ENCODE data around the gene SMOC2.

SMOC2 gene

DNA sequence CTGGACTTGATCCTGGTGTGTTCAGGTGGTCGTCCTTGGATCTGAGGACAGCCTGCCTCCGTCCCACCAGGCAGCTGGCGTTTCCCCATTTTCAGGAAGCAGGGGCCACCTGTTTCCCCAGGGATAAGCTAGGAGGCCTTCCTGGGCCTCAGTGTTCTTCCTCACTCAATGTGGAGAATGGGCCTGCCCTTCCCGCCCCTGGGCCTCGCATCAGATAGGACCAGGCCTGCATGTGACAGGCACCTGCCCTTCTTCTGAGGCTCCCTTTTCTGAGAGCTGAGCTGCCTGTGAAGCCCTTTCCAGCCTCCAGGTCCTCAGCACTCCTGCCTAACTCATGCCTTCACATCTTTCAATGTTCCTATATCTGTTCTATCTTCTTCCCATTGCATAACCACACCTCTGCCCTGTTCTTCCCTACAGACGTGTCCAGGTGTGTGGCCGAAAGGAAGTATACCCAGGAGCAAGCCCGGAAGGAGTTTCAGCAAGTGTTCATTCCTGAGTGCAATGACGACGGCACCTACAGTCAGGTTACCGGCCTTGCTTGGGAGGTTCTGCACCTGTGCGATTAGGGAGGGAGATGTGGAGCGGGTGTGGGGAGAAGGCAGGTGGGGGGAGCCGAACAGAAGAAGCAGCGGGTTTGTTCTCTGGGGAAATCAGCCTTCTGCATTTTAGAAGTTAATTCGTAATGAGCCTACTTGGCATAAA is 85.1 kb downstream of the SMOC2 start:
- Histone ChIP-seq H3K9me3 (ENCODE audit: low read length) (no peaks in the 10 kb centered on the region), H3K27ac (ENCODE audit: low read depth, low read length) (no peak overlapping the region), H3K4me3 (ENCODE audit: low read depth in 1 of 2, low read length in 2 of 2) (no peak overlapping the region), H3K36me3 (ENCODE audit: insufficient read depth, low read length) (no peaks in the 10 kb centered on the region), H3K4me1 (ENCODE audit: insufficient read depth, low read length) (peaks cover 14% of the 10 kb centered on the region), H3K27me3 (ENCODE audit: control insufficient read depth in 1 of 2, insufficient read depth in 2 of 2, low read length in 2 of 2) (no peaks in the 10 kb centered on the region), H3K9ac (ENCODE audit: low read length) (no peak overlapping the region)

GRCh38 chr6:168526841-168527281 is 85.9 kb downstream of the SMOC2 start:
- Histone ChIP-seq H3K4me1 (ENCODE audit: insufficient read depth, low read length) (peaks cover 14% of the 10 kb centered on the region), H3K27ac (ENCODE audit: low read depth, low read length) (no peak overlapping the region), H3K9me3 (ENCODE audit: low read length) (no peaks in the 10 kb centered on the region), H3K4me3 (ENCODE audit: low read depth in 1 of 2, low read length in 2 of 2) (peak overlapping the region in 1 of 2 donors; percentile 1), H3K9ac (ENCODE audit: low read length) (no peak overlapping the region), H3K27me3 (ENCODE audit: control insufficient read depth in 1 of 2, insufficient read depth in 2 of 2, low read length in 2 of 2) (no peaks in the 10 kb centered on the region), H3K36me3 (ENCODE audit: insufficient read depth, low read length) (no peaks in the 10 kb centered on the region)

GRCh38 chr6:168527451-168528210 is 86.6 kb downstream of the SMOC2 start:
- Histone ChIP-seq H3K27me3 (ENCODE audit: control insufficient read depth in 1 of 2, insufficient read depth in 2 of 2, low read length in 2 of 2) (no peaks in the 10 kb centered on the region), H3K36me3 (ENCODE audit: insufficient read depth, low read length) (no peaks in the 10 kb centered on the region), H3K4me3 (ENCODE audit: low read depth in 1 of 2, low read length in 2 of 2) (no peak overlapping the region), H3K27ac (ENCODE audit: low read depth, low read length) (peak overlapping the region; percentile 49), H3K9ac (ENCODE audit: low read length) (no peak overlapping the region), H3K4me1 (ENCODE audit: insufficient read depth, low read length) (peaks cover 14% of the 10 kb centered on the region), H3K9me3 (ENCODE audit: low read length) (no peaks in the 10 kb centered on the region)

DNA sequence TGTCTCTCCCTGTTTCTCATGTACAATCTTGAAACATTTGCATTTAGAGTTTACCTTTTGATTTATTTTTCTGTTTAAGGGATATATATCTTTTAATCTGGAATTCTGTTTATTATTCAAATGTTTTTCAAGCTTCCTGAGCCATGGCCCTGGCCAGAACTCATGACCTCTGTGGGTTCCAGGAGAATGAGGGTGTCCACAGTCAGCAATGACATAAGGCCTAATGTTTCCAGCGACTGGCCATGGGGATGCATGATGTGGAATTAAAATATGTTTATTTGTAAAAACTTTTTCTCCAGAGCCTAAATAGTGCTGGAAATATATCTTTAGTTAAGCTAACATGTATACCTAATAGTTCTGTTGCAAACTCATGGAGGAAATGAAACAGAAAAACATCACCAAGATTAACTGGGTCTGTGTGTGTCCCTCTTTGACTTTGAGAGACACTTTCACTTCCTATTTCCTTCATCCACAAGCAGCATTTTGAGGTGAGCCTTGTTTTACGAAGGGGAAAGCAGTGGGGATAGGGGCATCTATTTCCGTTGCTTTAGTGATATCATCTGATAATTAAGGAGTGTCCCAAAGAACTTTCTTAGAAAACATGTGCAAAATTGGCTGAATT is 87.6 kb downstream of the SMOC2 start:
- Histone ChIP-seq H3K4me1 (ENCODE audit: insufficient read depth, low read length) (peaks cover 14% of the 10 kb centered on the region), H3K9ac (ENCODE audit: low read length) (no peak overlapping the region), H3K9me3 (ENCODE audit: low read length) (no peaks in the 10 kb centered on the region), H3K27ac (ENCODE audit: low read depth, low read length) (no peak overlapping the region), H3K36me3 (ENCODE audit: insufficient read depth, low read length) (no peaks in the 10 kb centered on the region), H3K27me3 (ENCODE audit: control insufficient read depth in 1 of 2, insufficient read depth in 2 of 2, low read length in 2 of 2) (no peaks in the 10 kb centered on the region), H3K4me3 (ENCODE audit: low read depth in 1 of 2, low read length in 2 of 2) (no peak overlapping the region)

GRCh38 chr6:168529214-168529613 is 88.2 kb downstream of the SMOC2 start:
- no peak overlapping the region for H3K4me3 ChIP-seq (ENCODE audit: low read depth in 1 of 2, low read length in 2 of 2)
- no peak overlapping the region for H3K9ac ChIP-seq (ENCODE audit: low read length)
- no peaks in the 10 kb centered on the region for H3K9me3 ChIP-seq (ENCODE audit: low read length)
- no peak overlapping the region for H3K27ac ChIP-seq (ENCODE audit: low read depth, low read length)
- H3K27me3 ChIP-seq (ENCODE audit: control insufficient read depth in 1 of 2, insufficient read depth in 2 of 2, low read length in 2 of 2), result no peaks in the 10 kb centered on the region
- no peaks in the 10 kb centered on the region for H3K36me3 ChIP-seq (ENCODE audit: insufficient read depth, low read length)
- peaks cover 14% of the 10 kb centered on the region for H3K4me1 ChIP-seq (ENCODE audit: insufficient read depth, low read length)

DNA sequence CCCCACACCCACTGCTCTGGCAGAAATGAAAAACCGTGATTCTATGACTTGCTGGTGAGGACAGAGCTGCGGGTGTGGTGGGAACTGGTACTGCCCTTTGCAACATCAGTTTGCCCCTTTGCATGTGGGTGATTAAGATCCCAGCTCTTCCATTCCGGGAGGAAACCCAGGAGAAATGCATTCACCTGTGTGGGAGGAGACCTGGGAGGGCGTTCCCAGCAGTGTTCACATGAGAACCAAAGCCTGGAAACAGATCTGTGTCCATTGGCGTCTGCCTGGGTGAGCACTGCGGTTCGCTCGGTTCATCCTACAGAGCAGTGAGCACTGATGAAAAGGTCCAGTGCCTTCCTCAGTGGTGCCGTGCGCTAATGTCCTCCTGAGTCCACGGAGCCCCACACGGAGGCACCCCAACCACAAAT is 89.7 kb downstream of the SMOC2 start:
- no peaks in the 10 kb centered on the region for H3K9me3 ChIP-seq (ENCODE audit: low read length)
- H3K4me3 ChIP-seq (ENCODE audit: low read depth in 1 of 2, low read length in 2 of 2), result no peak overlapping the region
- H3K27ac ChIP-seq (ENCODE audit: low read depth, low read length), result no peak overlapping the region
- no peak overlapping the region for H3K9ac ChIP-seq (ENCODE audit: low read length)
- H3K4me1 ChIP-seq (ENCODE audit: insufficient read depth, low read length), result peaks cover 14% of the 10 kb centered on the region
- H3K27me3 ChIP-seq (ENCODE audit: control insufficient read depth in 1 of 2, insufficient read depth in 2 of 2, low read length in 2 of 2), result no peaks in the 10 kb centered on the region
- no peaks in the 10 kb centered on the region for H3K36me3 ChIP-seq (ENCODE audit: insufficient read depth, low read length)

- Histone ChIP-seq H3K27me3 (ENCODE audit: control insufficient read depth in 1 of 2, insufficient read depth in 2 of 2, low read length in 2 of 2) (no peaks in the 10 kb centered on the region), H3K4me1 (ENCODE audit: insufficient read depth, low read length) (peaks cover 7% of the 10 kb centered on the region), H3K27ac (ENCODE audit: low read depth, low read length) (no peak overlapping the region), H3K9me3 (ENCODE audit: low read length) (no peaks in the 10 kb centered on the region), H3K4me3 (ENCODE audit: low read depth in 1 of 2, low read length in 2 of 2) (no peak overlapping the region), H3K9ac (ENCODE audit: low read length) (no peak overlapping the region), H3K36me3 (ENCODE audit: insufficient read depth, low read length) (no peaks in the 10 kb centered on the region)
Measured at GRCh38 chr6:168532070-168532469, 91.1 kb downstream of the SMOC2 start.

- Histone ChIP-seq H3K27me3 (ENCODE audit: control insufficient read depth in 1 of 2, insufficient read depth in 2 of 2, low read length in 2 of 2) (no peaks in the 10 kb centered on the region), H3K4me1 (ENCODE audit: insufficient read depth, low read length) (no peaks in the 10 kb centered on the region), H3K4me3 (ENCODE audit: low read depth in 1 of 2, low read length in 2 of 2) (no peak overlapping the region), H3K27ac (ENCODE audit: low read depth, low read length) (no peak overlapping the region), H3K9me3 (ENCODE audit: low read length) (no peaks in the 10 kb centered on the region), H3K36me3 (ENCODE audit: insufficient read depth, low read length) (no peaks in the 10 kb centered on the region), H3K9ac (ENCODE audit: low read length) (no peak overlapping the region)
Measured at GRCh38 chr6:168533414-168533813, 92.4 kb downstream of the SMOC2 start.

DNA sequence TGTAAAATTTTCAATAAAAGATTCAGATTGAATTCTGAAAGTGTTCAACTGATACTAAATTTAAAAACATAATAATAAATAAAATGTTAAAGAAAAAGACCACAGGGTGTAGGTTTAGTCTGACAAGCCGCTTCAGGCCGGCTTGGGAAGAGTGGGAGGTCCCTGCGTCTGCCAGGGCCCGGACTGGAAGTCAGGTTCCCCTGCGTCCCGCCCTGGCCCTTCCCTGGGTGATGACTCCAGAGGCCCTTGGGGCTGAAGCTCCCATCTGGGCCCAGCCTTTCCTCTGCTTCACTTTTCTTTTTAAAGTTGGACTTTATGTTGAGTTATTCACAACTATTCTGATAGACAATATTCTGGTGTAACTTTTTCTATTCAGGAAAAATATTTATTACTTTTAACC is 93.3 kb downstream of the SMOC2 start:
- no peaks in the 10 kb centered on the region for H3K9me3 ChIP-seq (ENCODE audit: low read length)
- H3K4me1 ChIP-seq (ENCODE audit: insufficient read depth, low read length), result no peaks in the 10 kb centered on the region
- no peaks in the 10 kb centered on the region for H3K36me3 ChIP-seq (ENCODE audit: insufficient read depth, low read length)
- H3K4me3 ChIP-seq (ENCODE audit: low read depth in 1 of 2, low read length in 2 of 2), result no peak overlapping the region
- H3K27ac ChIP-seq (ENCODE audit: low read depth, low read length), result no peak overlapping the region
- H3K9ac ChIP-seq (ENCODE audit: low read length), result no peak overlapping the region
- H3K27me3 ChIP-seq (ENCODE audit: control insufficient read depth in 1 of 2, insufficient read depth in 2 of 2, low read length in 2 of 2), result no peaks in the 10 kb centered on the region

DNA sequence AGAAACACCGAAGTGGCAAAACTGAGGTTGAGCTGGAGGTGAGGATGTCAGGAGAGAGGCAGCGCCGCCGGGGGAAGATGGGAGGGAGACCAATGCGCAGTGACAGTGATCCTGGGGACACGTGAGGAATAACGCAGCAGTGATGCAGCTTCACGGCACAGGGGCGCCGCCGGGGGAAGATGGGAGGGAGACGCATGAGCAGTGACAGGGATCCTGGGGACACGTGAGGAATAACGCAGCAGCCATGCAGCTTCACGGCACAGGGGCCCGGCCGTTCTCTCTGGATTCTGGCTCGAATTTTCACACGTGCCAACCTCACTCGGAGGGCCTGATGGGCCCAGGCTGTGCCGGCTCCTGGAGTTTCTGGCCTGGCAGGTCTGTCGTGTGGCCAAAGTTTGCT is 94.7 kb downstream of the SMOC2 start:
- no peak overlapping the region for H3K27ac ChIP-seq (ENCODE audit: low read depth, low read length)
- no peaks in the 10 kb centered on the region for H3K9me3 ChIP-seq (ENCODE audit: low read length)
- H3K36me3 ChIP-seq (ENCODE audit: insufficient read depth, low read length), result no peaks in the 10 kb centered on the region
- no peak overlapping the region for H3K4me3 ChIP-seq (ENCODE audit: low read depth in 1 of 2, low read length in 2 of 2)
- H3K4me1 ChIP-seq (ENCODE audit: insufficient read depth, low read length), result no peaks in the 10 kb centered on the region
- H3K27me3 ChIP-seq (ENCODE audit: control insufficient read depth in 1 of 2, insufficient read depth in 2 of 2, low read length in 2 of 2), result no peaks in the 10 kb centered on the region
- H3K9ac ChIP-seq (ENCODE audit: low read length), result no peak overlapping the region

DNA sequence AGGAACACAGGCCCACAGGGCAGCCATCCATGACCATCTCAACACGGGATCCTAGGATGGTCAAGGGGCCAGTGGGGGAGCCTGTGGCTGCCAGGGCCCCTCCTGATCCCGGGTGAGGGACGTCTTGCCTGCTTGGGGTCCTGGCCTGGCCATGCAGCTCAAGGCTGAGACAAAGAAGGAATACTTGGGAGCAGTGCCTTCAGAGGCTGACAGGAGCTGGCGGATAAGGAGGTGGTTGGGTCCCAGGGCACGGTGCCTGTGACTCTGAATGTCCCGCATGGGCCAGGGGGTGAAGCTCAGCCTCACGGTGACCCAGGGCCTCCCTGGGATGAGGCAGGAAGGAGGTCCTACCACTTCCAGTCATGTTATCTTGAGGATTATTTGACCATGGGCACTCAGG is 95.2 kb downstream of the SMOC2 start:
- no peaks in the 10 kb centered on the region for H3K9me3 ChIP-seq (ENCODE audit: low read length)
- no peaks in the 10 kb centered on the region for H3K36me3 ChIP-seq (ENCODE audit: insufficient read depth, low read length)
- no peak overlapping the region for H3K27ac ChIP-seq (ENCODE audit: low read depth, low read length)
- H3K4me3 ChIP-seq (ENCODE audit: low read depth in 1 of 2, low read length in 2 of 2), result no peak overlapping the region
- H3K9ac ChIP-seq (ENCODE audit: low read length), result no peak overlapping the region
- no peaks in the 10 kb centered on the region for H3K4me1 ChIP-seq (ENCODE audit: insufficient read depth, low read length)
- H3K27me3 ChIP-seq (ENCODE audit: control insufficient read depth in 1 of 2, insufficient read depth in 2 of 2, low read length in 2 of 2), result no peaks in the 10 kb centered on the region
